Spleen (tissue), 11 donors: ENCODE results near the gene RND3. TPM values are rescaled to one million over a fixed set of nuclear protein-coding genes. Genes with fewer than 3 reads are reported as not detected.

Experiments
- DNase-seq: peaks from one replicate; pipeline ENCODE4 v3.0.0-alpha.2; 2020
- H3K27ac ChIP-seq, 8 donors: fragments of 200-600 bp; sonication (generic) in 7 of 8; 1 replicate in 4 of 8; 2 replicates in 4 of 8; pipeline versions ENCODE4 v1.5.0 to v1.8.0; 2016 to 2021; ENCODE audit warnings: inconsistent platforms in 4 of 8, mild to moderate bottlenecking in 4 of 8, moderate library complexity in 1 of 8
- H3K27me3 ChIP-seq, 7 donors: fragments of 200-600 bp; sonication (generic) in 6 of 7; replicated peaks in 1 of 7; 1 replicate in 4 of 7; 2 replicates in 3 of 7; pipeline versions ENCODE4 v1.5.0 to v1.8.0; 2016 to 2021; ENCODE audit warnings: inconsistent platforms in 3 of 7, mild to moderate bottlenecking in 1 of 7
- H3K36me3 ChIP-seq, 6 donors: fragments of 200-600 bp; sonication (generic) in 5 of 6; 1 replicate in 4 of 6; 2 replicates in 2 of 6; pipeline versions ENCODE4 v1.5.0 to v1.8.0; 2016 to 2021; ENCODE audit warnings: inconsistent platforms in 2 of 6
- H3K4me1 ChIP-seq, 6 donors: fragments of 200-600 bp; sonication (generic) in 5 of 6; 1 replicate in 3 of 6; 2 replicates in 3 of 6; pipeline versions ENCODE4 v1.5.0 to v1.8.0; 2016 to 2021; ENCODE audit warnings: inconsistent platforms in 3 of 6
- H3K4me3 ChIP-seq, 8 donors: fragments of 200-600 bp; sonication (generic) in 7 of 8; 1 replicate in 4 of 8; 2 replicates in 4 of 8; pipeline versions ENCODE4 v1.5.0 to v1.8.0; 2016 to 2021; ENCODE audit warnings: inconsistent platforms in 4 of 8, mild to moderate bottlenecking in 4 of 8, moderate library complexity in 2 of 8
- H3K9me3 ChIP-seq, 8 donors: fragments of 200-600 bp; sonication (generic) in 7 of 8; 1 replicate in 4 of 8; 2 replicates in 4 of 8; pipeline versions ENCODE4 v1.5.0 to v1.8.0; 2016 to 2021; ENCODE audit warnings: inconsistent platforms in 4 of 8
- POLR2A ChIP-seq, 3 donors: fragments of 450-650 bp; IDR thresholded peaks; one replicate each; pipeline ENCODE4 v1.5.1; 2017; ENCODE audit warnings: antibody characterized with exemption in 3 of 3, mild to moderate bottlenecking in 1 of 3
- POLR2AphosphoS5 ChIP-seq, 3 donors: sonication (generic); formaldehyde crosslinking; IDR thresholded peaks; one replicate each; pipeline ENCODE4 v1.5.1; 2017; ENCODE audit warnings: antibody characterized with exemption in 3 of 3
- WGBS, 5 donors: extraction: QIAGEN DNeasy Blood & Tissue Kit in 3 of 5; methylation state at CpG; one replicate each; pipeline versions ENCODE4 v1.1.5 to v1.1.7; 2013 to 2018; 5-methylcytosine and 5-hydroxymethylcytosine counted together
- intact Hi-C: fragments of 100-400 bp; cut with DNase I; formaldehyde crosslinking; loops from one replicate; pipeline ENCODE4 v1.15.0; 2023; ENCODE audit warnings: low total_unique reads
- polyA plus RNA-seq, 3 donors: library from polyadenylated mRNA; stranded (reverse); fragments of 200-250 nt; gene quantifications; one replicate each; pipeline ENCODE4 v1.2.1, GENCODE V29; 2013
- total RNA-seq, 7 donors: library from RNA; depleted of rRNA in 3 of 7; stranded (reverse); fragments of >200 nt in 3 of 7; fragmentation: NEBNext Ultra II Directional in 4 of 7; extraction: Animal tissue kit (Norgen Biotek cat#: 25700) in 4 of 7; gene quantifications; one replicate each; pipeline versions ENCODE4 v1.1.0 to v1.2.1, GENCODE V29; 2016 to 2021
- TF ChIP-seq, protein P1 (sequence below), 11 experiments: fragments of 200-600 bp in 7 of 11; fragments of 450-650 bp in 4 of 11; sonication (generic) in 4 of 11; IDR thresholded peaks in 8 of 11; conservative IDR thresholded peaks in 3 of 11; 1 replicate in 7 of 11; 2 replicates in 4 of 11; pipeline versions ENCODE4 v1.4.0 to v1.8.0; 2016 to 2021; ENCODE audit warnings: antibody characterized with exemption in 11 of 11, inconsistent platforms in 4 of 11, mild to moderate bottlenecking in 1 of 11
- donor health status: healthy with polysubstance abuse.
- donor health status: DM: no; HTN: no; CAD: no; lungs with moderate emphysema.
- donor health status: DM: no; HTN: no; CAD: no.
- donor health status: Bipolar disorder and iron deficiency.
- donor health status: healthy.
- donor health status: DM: no; HTN: no; CAD: no.
- donor health status: DM: yes; HTN: yes; CAD: no.

Gene RND3
- total and polyA plus RNA-seq, 10 donors = 10.3 to 97.0 (median 57.8) TPM

DNA sequence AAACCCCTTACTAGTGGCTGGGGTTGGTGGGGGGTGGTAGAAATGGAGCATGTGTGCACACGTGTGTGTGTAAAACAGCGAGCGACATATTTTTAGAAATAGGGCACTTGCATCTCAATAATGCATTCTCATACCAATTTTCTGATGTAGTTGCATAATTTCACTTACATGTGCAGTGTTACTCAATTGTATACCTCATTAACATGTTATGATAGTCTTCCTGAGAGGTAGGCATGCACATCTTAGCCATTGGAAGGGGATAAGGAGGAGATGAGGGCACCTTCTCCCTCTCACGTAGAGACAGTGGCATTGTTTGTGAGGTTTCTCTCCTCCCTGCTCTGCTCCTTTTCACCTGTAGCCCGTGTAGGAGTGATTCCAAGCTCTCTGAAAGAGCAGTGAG, 44.6 kb upstream of the RND3 start:
- Histone ChIP-seq H3K4me3 (no peak overlapping the region), H3K27ac (no peak overlapping the region), H3K4me1 (no peaks in the 10 kb centered on the region), H3K9me3 (no peaks in the 10 kb centered on the region), H3K27me3 (no peaks in the 10 kb centered on the region), H3K36me3 (no peaks in the 10 kb centered on the region)
- no peak for TF ChIP-seq POLR2A (IDR thresholded peaks at IDR 0.05)
- TF ChIP-seq, protein P1, sequence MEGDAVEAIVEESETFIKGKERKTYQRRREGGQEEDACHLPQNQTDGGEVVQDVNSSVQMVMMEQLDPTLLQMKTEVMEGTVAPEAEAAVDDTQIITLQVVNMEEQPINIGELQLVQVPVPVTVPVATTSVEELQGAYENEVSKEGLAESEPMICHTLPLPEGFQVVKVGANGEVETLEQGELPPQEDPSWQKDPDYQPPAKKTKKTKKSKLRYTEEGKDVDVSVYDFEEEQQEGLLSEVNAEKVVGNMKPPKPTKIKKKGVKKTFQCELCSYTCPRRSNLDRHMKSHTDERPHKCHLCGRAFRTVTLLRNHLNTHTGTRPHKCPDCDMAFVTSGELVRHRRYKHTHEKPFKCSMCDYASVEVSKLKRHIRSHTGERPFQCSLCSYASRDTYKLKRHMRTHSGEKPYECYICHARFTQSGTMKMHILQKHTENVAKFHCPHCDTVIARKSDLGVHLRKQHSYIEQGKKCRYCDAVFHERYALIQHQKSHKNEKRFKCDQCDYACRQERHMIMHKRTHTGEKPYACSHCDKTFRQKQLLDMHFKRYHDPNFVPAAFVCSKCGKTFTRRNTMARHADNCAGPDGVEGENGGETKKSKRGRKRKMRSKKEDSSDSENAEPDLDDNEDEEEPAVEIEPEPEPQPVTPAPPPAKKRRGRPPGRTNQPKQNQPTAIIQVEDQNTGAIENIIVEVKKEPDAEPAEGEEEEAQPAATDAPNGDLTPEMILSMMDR (IDR thresholded peaks at IDR 0.05 in 8 of 11, conservative IDR thresholded peaks at IDR 0.05 in 3 of 11) = no peak
- no peak for TF ChIP-seq POLR2AphosphoS5 (IDR thresholded peaks at IDR 0.05)
- intact Hi-C loops = no loop called here
- no peak for DNase-seq
- 84 to 92% (median 85%) methylated on average over 5 of the region's 5 CpGs for WGBS, 5 donors

DNA sequence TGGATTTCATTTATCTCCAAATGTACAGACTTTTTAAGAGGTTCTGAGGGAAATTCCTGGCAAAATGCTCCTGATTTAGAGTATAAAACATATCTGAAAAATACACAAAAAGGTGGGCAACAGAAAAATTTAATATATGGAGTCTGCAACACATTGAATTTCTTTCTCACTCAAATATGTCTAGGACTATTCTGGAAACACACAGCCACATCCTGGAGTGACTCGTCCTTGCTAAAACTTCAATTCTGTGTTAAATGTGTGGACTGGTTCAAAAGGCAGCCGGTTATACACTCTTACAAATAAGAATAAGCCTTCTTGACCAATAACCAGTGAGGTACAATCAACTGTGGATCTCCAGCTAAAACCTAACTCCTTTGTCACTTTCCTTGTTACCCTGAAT, 44.1 kb upstream of the RND3 start:
- Histone ChIP-seq H3K4me1 (no peaks in the 10 kb centered on the region), H3K27me3 (no peaks in the 10 kb centered on the region), H3K4me3 (no peak overlapping the region), H3K9me3 (no peaks in the 10 kb centered on the region), H3K27ac (no peak overlapping the region), H3K36me3 (no peaks in the 10 kb centered on the region)
- TF ChIP-seq, protein P1 (IDR thresholded peaks at IDR 0.05 in 8 of 11, conservative IDR thresholded peaks at IDR 0.05 in 3 of 11) = no peak
- TF ChIP-seq POLR2AphosphoS5 (IDR thresholded peaks at IDR 0.05) (no peak), POLR2A (IDR thresholded peaks at IDR 0.05) (no peak)
- WGBS, 5 donors = 69 to 94% (median 80%) methylated on average over 2 of the region's 2 CpGs
- intact Hi-C loops = no loop called here
- DNase-seq = no peak

DNA sequence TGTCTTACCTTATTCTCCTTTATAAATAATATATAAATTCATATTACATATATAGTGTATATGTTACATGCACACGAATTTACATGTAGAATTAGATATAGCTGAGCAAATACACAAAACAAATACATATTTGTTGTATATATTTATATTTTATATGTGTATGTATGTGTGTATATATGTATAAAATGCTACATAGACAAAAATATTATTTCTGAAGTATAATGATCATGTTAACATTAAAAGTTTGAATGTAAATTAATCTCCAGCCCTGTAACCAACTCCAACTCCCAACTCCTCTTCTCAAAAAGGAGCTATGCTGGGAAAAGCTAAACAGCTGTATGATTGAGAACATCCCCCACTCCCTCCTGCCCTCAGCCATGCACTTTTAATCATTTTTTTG, 42.7 kb upstream of the RND3 start:
- no peaks in the 10 kb centered on the region for H3K27me3 ChIP-seq
- 33 to 64% (median 55%) methylated on average over 1 of the region's 1 CpG for WGBS, 5 donors
- no peaks in the 10 kb centered on the region for H3K4me1 ChIP-seq
- H3K36me3 ChIP-seq = no peaks in the 10 kb centered on the region
- TF ChIP-seq, protein P1 (IDR thresholded peaks at IDR 0.05 in 8 of 11, conservative IDR thresholded peaks at IDR 0.05 in 3 of 11) = no peak
- H3K4me3 ChIP-seq = no peak overlapping the region
- no peak overlapping the region for H3K27ac ChIP-seq
- intact Hi-C loops = no loop called here
- no peak for DNase-seq
- no peaks in the 10 kb centered on the region for H3K9me3 ChIP-seq

DNA sequence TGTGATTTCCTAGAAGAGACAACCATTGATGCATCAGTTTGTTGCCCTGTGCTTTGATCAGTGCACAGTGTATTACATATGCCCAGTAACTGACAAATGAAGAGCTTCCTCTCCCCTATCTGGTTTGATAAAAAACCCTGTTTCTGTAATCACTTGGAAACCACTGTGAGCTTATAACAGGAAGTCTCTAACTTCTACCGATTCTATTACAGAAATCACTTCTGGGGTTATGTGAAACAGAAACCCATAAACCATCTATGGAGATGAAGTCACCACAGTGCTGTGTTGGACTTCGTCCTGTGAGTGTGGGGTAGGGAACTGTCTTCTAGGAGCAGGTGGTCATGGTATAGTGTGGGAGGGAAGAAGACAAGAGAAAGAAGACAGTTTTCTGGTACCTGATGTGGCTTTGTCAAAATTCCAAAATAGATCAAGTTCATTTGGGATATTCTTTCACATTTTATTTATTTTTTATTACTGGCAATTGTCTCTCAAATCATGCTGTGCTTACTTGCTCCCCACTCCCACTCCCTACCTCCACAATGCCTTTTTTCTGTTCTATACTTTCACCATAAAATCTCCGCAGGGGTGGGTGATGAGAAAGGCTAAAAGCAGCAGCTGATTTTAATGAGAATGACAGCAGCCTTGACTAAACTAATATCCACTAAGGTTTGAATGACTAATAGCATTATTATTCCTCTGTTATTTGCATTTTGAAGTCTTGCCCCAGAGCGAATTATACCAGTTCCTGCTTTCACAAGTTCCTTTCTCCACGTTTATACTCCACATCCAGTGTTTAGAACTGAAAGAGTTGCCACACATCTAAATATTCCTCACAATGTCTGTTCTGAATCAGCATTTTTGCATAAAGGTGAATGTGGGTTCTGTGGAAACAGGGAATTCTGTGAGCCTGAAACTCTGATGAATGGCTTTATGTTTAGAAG, 41.7 kb upstream of the RND3 start:
- Histone ChIP-seq H3K27ac (no peak overlapping the region), H3K4me1 (no peaks in the 10 kb centered on the region), H3K4me3 (no peak overlapping the region), H3K9me3 (no peaks in the 10 kb centered on the region), H3K36me3 (no peaks in the 10 kb centered on the region), H3K27me3 (no peaks in the 10 kb centered on the region)
- TF ChIP-seq POLR2A (IDR thresholded peaks at IDR 0.05) (no peak), POLR2AphosphoS5 (IDR thresholded peaks at IDR 0.05) (no peak)
- TF ChIP-seq, protein P1 (IDR thresholded peaks at IDR 0.05 in 8 of 11, conservative IDR thresholded peaks at IDR 0.05 in 3 of 11) = no peak
- DNase-seq = no peak
- WGBS, 5 donors = 47 to 53% (median 48%) methylated on average over 5 of the region's 5 CpGs
- intact Hi-C loops = no loop called here
